ENCODE data around the gene FNBP1. TPM values are rescaled to one million over a fixed set of nuclear protein-coding genes. Genes with fewer than 3 reads are reported as not detected.

FNBP1 gene
- total RNA-seq, 1 experiment from 2014 or later, result 30.8 TPM

GRCh38 chr9:129884220-129885017, 158.6 kb downstream of the FNBP1 start:
- no peaks in the 10 kb centered on the region for H3K27me3 ChIP-seq (ENCODE audit: low read length)
- H3K4me3 ChIP-seq (ENCODE audit: low read length), result peak overlapping the region; percentile 57
- H3K9ac ChIP-seq (ENCODE audit: low read length), result no peak overlapping the region; the same call in 1 of the 2 replicates
- CTCF ChIA-PET, result no interaction called here
- TF ChIP-seq EZH2 (IDR thresholded peaks at IDR 0.05; ENCODE audit: low read length, unreplicated experiment), result no peak
- no peak for TF ChIP-seq CTCF (conservative IDR thresholded peaks at IDR 0.05; ENCODE audit: low read depth, low read length)
- no peak for TF ChIP-seq EZH2phosphoT487 (IDR thresholded peaks at IDR 0.05; ENCODE audit: borderline replicate concordance, low read length)
- H3K27ac ChIP-seq (ENCODE audit: low read length), result no peak overlapping the region
- no peaks in the 10 kb centered on the region for H3K9me3 ChIP-seq (ENCODE audit: low read length)
- peak overlapping the region; percentile 77 for H2AFZ ChIP-seq (ENCODE audit: low read length)
- POLR2A ChIA-PET (ENCODE audit: unreplicated experiment), result interaction anchor here (1.0 kb wide), 1 partner anchor 172 kb away, joined by 5 read pairs; no protein-coding TSS in a partner anchor
- ATAC-seq (peak; percentile 82), DNase-seq (peak; percentile 87)
- H4K20me1 ChIP-seq (ENCODE audit: low read length), result no peaks in the 10 kb centered on the region
- no peaks in the 10 kb centered on the region for H3K36me3 ChIP-seq (ENCODE audit: low read depth, low read length)
- H3K4me1 ChIP-seq (ENCODE audit: insufficient read depth, low read length), result peaks cover 24% of the 10 kb centered on the region
- no peaks in the 10 kb centered on the region for H3F3A ChIP-seq (ENCODE audit: low read length, unreplicated experiment)
- H3K9me2 ChIP-seq (replicated peaks; ENCODE audit: low read length), result no peaks in the 10 kb centered on the region
- H3K4me2 ChIP-seq (ENCODE audit: low read length), result peak overlapping the region; percentile 76
- no peaks in the 10 kb centered on the region for H3K79me2 ChIP-seq (ENCODE audit: low read length)
- BruUV-seq (replicated peaks), result no TSS peak
- intact Hi-C loops (cut with micrococcal nuclease), result loop anchor here (1.0 to 5.0 kb wide), 3 partner anchors 46 to 214 kb away; partner anchors contain the start of gene FNBP1

GRCh38 chr9:129881547-129882324, 161.3 kb downstream of the FNBP1 start:
- H3K27ac ChIP-seq (ENCODE audit: low read length), result no peak overlapping the region

GRCh38 chr9:129880654-129881546, 162.1 kb downstream of the FNBP1 start:
- TF ChIP-seq EZH2phosphoT487 (IDR thresholded peaks at IDR 0.05; ENCODE audit: borderline replicate concordance, low read length) (no peak), EZH2 (IDR thresholded peaks at IDR 0.05; ENCODE audit: low read length, unreplicated experiment) (no peak), CTCF (conservative IDR thresholded peaks at IDR 0.05; ENCODE audit: low read depth, low read length) (no peak)
- peaks cover 18% of the 10 kb centered on the region for H3K4me1 ChIP-seq (ENCODE audit: insufficient read depth, low read length)
- H2AFZ ChIP-seq (ENCODE audit: low read length), result no peak overlapping the region
- BruUV-seq (replicated peaks), result no TSS peak
- H3F3A ChIP-seq (ENCODE audit: low read length, unreplicated experiment), result no peaks in the 10 kb centered on the region
- no peaks in the 10 kb centered on the region for H3K79me2 ChIP-seq (ENCODE audit: low read length)
- no peaks in the 10 kb centered on the region for H3K27me3 ChIP-seq (ENCODE audit: low read length)
- H3K4me3 ChIP-seq (ENCODE audit: low read length), result no peak overlapping the region
- H3K27ac ChIP-seq (ENCODE audit: low read length), result no peak overlapping the region
- H3K4me2 ChIP-seq (ENCODE audit: low read length), result no peak overlapping the region
- no peaks in the 10 kb centered on the region for H4K20me1 ChIP-seq (ENCODE audit: low read length)
- H3K9ac ChIP-seq (ENCODE audit: low read length), result no peak overlapping the region
- ATAC-seq (no peak), DNase-seq (no peak)
- H3K9me3 ChIP-seq (ENCODE audit: low read length), result no peaks in the 10 kb centered on the region
- H3K36me3 ChIP-seq (ENCODE audit: low read depth, low read length), result no peaks in the 10 kb centered on the region
- H3K9me2 ChIP-seq (replicated peaks; ENCODE audit: low read length), result no peaks in the 10 kb centered on the region
- ChIA-PET POLR2A (ENCODE audit: unreplicated experiment) (no interaction called here), CTCF (no interaction called here)
- intact Hi-C loops (cut with micrococcal nuclease), result no loop called here

More at GRCh38 chr9:129881547-129882324, 161.3 kb downstream of the FNBP1 start:
- CTCF ChIA-PET, result no interaction called here
- H3K9ac ChIP-seq (ENCODE audit: low read length), result no peak overlapping the region
- no peaks in the 10 kb centered on the region for H4K20me1 ChIP-seq (ENCODE audit: low read length)
- no peak overlapping the region for H2AFZ ChIP-seq (ENCODE audit: low read length)
- H3K4me2 ChIP-seq (ENCODE audit: low read length), result no peak overlapping the region
- ATAC-seq (no peak), DNase-seq (no peak)
- no peaks in the 10 kb centered on the region for H3K36me3 ChIP-seq (ENCODE audit: low read depth, low read length)
- POLR2A ChIA-PET (ENCODE audit: unreplicated experiment), result no interaction called here
- no peaks in the 10 kb centered on the region for H3K27me3 ChIP-seq (ENCODE audit: low read length)
- H3K9me2 ChIP-seq (replicated peaks; ENCODE audit: low read length), result no peaks in the 10 kb centered on the region
- no TSS peak for BruUV-seq (replicated peaks)
- TF ChIP-seq EZH2 (IDR thresholded peaks at IDR 0.05; ENCODE audit: low read length, unreplicated experiment), result no peak
- no peaks in the 10 kb centered on the region for H3F3A ChIP-seq (ENCODE audit: low read length, unreplicated experiment)
- H3K4me3 ChIP-seq (ENCODE audit: low read length), result no peak overlapping the region
- intact Hi-C loops (cut with micrococcal nuclease), result no loop called here
- H3K9me3 ChIP-seq (ENCODE audit: low read length), result no peaks in the 10 kb centered on the region
- H3K79me2 ChIP-seq (ENCODE audit: low read length), result no peaks in the 10 kb centered on the region
- peaks cover 24% of the 10 kb centered on the region for H3K4me1 ChIP-seq (ENCODE audit: insufficient read depth, low read length)
